Activated CD4-positive, alpha-beta memory T cell treated with anti-CD3 and anti-CD28 coated beads, Interleukin-2, amount 10 ng/mL, durations not matched to agents 7 days and 5 days (primary cell): Measurements from ENCODE around the gene LIN28B. TPM values are rescaled to one million over a fixed set of nuclear protein-coding genes. Genes with fewer than 3 reads are reported as not detected.

Experiments used
- CTCF ChIA-PET: fragments of 350-600 bp; sonication (Branson Sonifier 250); formaldehyde crosslinking; loops from one replicate; lab custom pipeline; 2021; ENCODE audit warnings: antibody characterized with exemption, inconsistent platforms; lab: Charles Lee
- POLR2A ChIA-PET: fragments of 350-600 bp; sonication (Branson Sonifier 250); formaldehyde crosslinking; loops from one replicate; lab custom pipeline; 2021; ENCODE audit warnings: antibody characterized with exemption; lab: Charles Lee
- DNase-seq: peaks from one replicate; pipeline ENCODE4 v3.0.0-alpha.2; 2020
- H3K27ac Mint-ChIP-seq: one replicate; pipeline ENCODE4 v1.8.0; 2021; ENCODE audit warnings: mild to moderate bottlenecking, mixed read lengths
- H3K27me3 Mint-ChIP-seq: one replicate; pipeline ENCODE4 v1.8.0; 2021; ENCODE audit warnings: mixed read lengths
- H3K36me3 Mint-ChIP-seq: one replicate; pipeline ENCODE4 v1.8.0; 2021; ENCODE audit warnings: low read depth, mixed read lengths
- H3K4me1 Mint-ChIP-seq: one replicate; pipeline ENCODE4 v1.8.0; 2021; ENCODE audit warnings: mixed read lengths
- H3K4me3 Mint-ChIP-seq: one replicate; pipeline ENCODE4 v1.8.0; 2021; ENCODE audit warnings: mild to moderate bottlenecking, mixed read lengths
- H3K9me3 Mint-ChIP-seq: one replicate; pipeline ENCODE4 v1.8.0; 2021; ENCODE audit warnings: mixed read lengths
- total RNA-seq, 2 experiments: library from RNA; stranded (reverse); gene quantifications; one replicate each; pipeline ENCODE4 v1.2.3, GENCODE V29; 2021

LIN28B gene
- total RNA-seq, 2 experiments from 2014 or later, result not detected

DNA sequence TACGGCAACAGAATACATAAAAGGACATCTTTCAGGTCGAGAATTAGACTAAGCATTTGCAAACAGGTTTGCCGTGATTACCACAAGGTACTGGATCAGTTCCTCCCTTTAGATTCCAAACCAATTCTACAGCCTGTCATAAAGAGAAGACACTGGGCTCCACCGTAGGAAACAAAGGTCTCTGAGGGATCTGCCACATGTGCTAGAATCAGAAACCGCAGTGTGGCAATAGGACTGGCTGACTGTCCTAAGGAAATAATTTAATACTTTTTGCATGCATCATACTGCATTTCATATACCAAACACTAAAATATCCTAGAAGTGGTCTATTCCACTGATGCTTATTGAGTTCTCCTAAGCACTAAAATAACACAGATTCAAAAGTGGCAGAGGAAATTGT is 163.7 kb downstream of the LIN28B start:
- Mint-ChIP-seq H3K4me3 (no peak overlapping the region), H3K4me1 (no peaks in the 10 kb centered on the region), H3K9me3 (no peaks in the 10 kb centered on the region), H3K27ac (no peak overlapping the region), H3K36me3 (no peaks in the 10 kb centered on the region), H3K27me3 (peaks cover 17% of the 10 kb centered on the region)
- ChIA-PET POLR2A (no interaction called here), CTCF (interaction anchor here (1.0 kb wide), 2 partner anchors 9 kb away, joined by 3 read pairs; no protein-coding TSS in a partner anchor)
- no peak for DNase-seq

DNA sequence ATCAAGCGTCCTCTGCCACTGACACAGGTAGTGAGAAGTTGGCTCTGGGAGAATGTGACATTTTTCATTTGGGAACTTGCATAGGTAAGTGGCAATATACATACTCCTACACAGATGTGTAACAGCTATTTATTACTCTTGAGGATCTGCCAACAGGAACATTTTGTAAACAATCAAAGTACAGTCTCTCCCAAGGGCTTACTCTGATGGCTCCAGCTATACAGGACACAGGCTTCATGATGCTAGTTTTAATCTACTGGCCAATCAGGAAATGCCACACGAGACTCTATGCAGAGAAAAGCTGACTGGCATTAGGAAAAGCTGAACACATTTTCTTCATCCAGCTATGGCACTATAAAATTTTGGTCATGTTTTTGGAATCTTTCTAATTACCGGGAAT is 165.1 kb downstream of the LIN28B start:
- Mint-ChIP-seq H3K27ac (no peak overlapping the region), H3K4me1 (no peaks in the 10 kb centered on the region), H3K27me3 (peaks cover 14% of the 10 kb centered on the region), H3K36me3 (no peaks in the 10 kb centered on the region), H3K4me3 (no peak overlapping the region), H3K9me3 (no peaks in the 10 kb centered on the region)
- ChIA-PET POLR2A (no interaction called here), CTCF (no interaction called here)
- DNase-seq, result no peak

DNA sequence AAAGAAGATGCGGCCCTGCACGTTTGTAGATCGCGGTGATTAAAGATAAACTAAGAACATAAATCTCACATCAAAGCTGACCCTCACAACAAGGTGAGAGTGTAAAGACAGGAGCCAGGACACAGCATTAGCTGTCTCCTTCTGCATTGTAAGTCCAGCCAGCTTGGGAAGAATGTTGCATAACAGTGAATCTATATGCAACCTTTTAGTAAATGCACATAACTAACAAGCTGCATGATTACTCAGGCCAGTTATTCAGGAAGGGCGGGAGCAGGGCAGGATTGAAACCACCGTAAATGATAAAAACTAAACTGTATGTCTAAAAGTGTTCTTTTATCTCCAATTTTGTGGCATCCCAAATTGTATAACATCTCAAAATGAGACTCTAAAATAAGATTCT is 165.8 kb downstream of the LIN28B start:
- POLR2A ChIA-PET, result no interaction called here
- no peak overlapping the region for H3K4me3 Mint-ChIP-seq
- peaks cover 16% of the 10 kb centered on the region for H3K27me3 Mint-ChIP-seq
- CTCF ChIA-PET, result no interaction called here
- H3K27ac Mint-ChIP-seq, result no peak overlapping the region
- no peak for DNase-seq
- H3K4me1 Mint-ChIP-seq, result no peaks in the 10 kb centered on the region
- H3K36me3 Mint-ChIP-seq, result no peaks in the 10 kb centered on the region
- H3K9me3 Mint-ChIP-seq, result no peaks in the 10 kb centered on the region

Other genes with a start within 250 kb of the LIN28B start
- 10 to 100 TPM; 21.6 to 22.4 TPM for gene HACE1, start 97.2 kb upstream of the LIN28B start, total RNA-seq
- gene POPDC3, start 222.9 kb downstream of the LIN28B start, total RNA-seq, result not detected